Measurements from ENCODE around the gene TTI1. TPM values are rescaled to one million over a fixed set of nuclear protein-coding genes. Genes with fewer than 3 reads are reported as not detected.

Gene TTI1
- total and polyA plus RNA-seq, 3 experiments from 2014 or later: 16.7 to 41.6 (median 40.5) TPM

- Histone ChIP-seq H3K9me3 (ENCODE audit: low read length) (no peaks in the 10 kb centered on the region), H3K27ac (ENCODE audit: low read depth, low read length) (no peak overlapping the region), H3K4me1 (ENCODE audit: insufficient read depth, low read length) (no peaks in the 10 kb centered on the region), H3K4me3 (ENCODE audit: low read length) (no peak overlapping the region), H3K27me3 (ENCODE audit: insufficient read depth, low read length, poor library complexity, severe bottlenecking) (no peaks in the 10 kb centered on the region), H3K36me3 (ENCODE audit: insufficient read depth, low read length) (no peaks in the 10 kb centered on the region)
- no peaks in the 10 kb centered on the region for H3K27me3 Mint-ChIP-seq
- H3K4me3 Mint-ChIP-seq: no peak overlapping the region
- DNase-seq: no peak
- ChIA-PET POLR2A (no interaction called here), CTCF (interaction anchor here (1.5 kb wide), 1 partner anchor 22 kb away, joined by 3 read pairs; no protein-coding TSS in a partner anchor)
- no peak overlapping the region for H3K27ac Mint-ChIP-seq
- no peaks in the 10 kb centered on the region for H3K9me3 Mint-ChIP-seq
- H3K36me3 Mint-ChIP-seq: peaks cover 16 to 53% (median 18%) of the 10 kb centered on the region in 3 donors
- H3K4me1 Mint-ChIP-seq: peaks cover 0 to 1% (median 0%) of the 10 kb centered on the region in 3 donors
Observed at GRCh38 chr20:37980876-37981275, 52.4 kb downstream of the TTI1 start.

DNA sequence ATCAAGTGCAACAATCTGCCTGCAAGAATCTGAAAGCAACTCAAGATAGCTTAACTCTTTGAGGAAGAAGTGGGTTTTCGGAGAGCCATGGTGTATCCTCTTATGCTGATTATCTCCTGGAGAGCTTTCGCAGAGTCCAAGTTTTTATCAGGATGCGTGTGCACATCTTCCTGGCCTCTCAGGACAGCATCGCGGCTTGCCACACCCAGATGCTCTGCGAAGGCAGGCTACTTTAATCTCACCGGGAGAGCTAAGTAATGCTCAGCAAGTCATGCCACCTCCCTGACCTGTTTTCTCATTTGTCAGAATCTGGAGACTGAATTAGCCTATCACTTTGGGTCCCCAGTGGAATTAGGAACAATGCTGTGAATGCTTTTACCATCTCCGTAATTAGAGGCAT is 52.9 kb downstream of the TTI1 start:
- Histone ChIP-seq H3K4me3 (ENCODE audit: low read length) (no peak overlapping the region), H3K27ac (ENCODE audit: low read depth, low read length) (no peak overlapping the region), H3K4me1 (ENCODE audit: insufficient read depth, low read length) (no peaks in the 10 kb centered on the region), H3K27me3 (ENCODE audit: insufficient read depth, low read length, poor library complexity, severe bottlenecking) (no peaks in the 10 kb centered on the region), H3K9me3 (ENCODE audit: low read length) (no peaks in the 10 kb centered on the region), H3K36me3 (ENCODE audit: insufficient read depth, low read length) (no peaks in the 10 kb centered on the region)
- POLR2A ChIA-PET: no interaction called here
- H3K4me1 Mint-ChIP-seq: peaks cover 0 to 1% (median 0%) of the 10 kb centered on the region in 3 donors
- no peak overlapping the region for H3K4me3 Mint-ChIP-seq
- no peaks in the 10 kb centered on the region for H3K27me3 Mint-ChIP-seq
- CTCF ChIA-PET: interaction anchor here (1.5 kb wide), 1 partner anchor 22 kb away, joined by 3 read pairs; no protein-coding TSS in a partner anchor
- DNase-seq: no peak
- no peaks in the 10 kb centered on the region for H3K9me3 Mint-ChIP-seq
- peaks cover 16 to 50% (median 16%) of the 10 kb centered on the region in 3 donors for H3K36me3 Mint-ChIP-seq
- no peak overlapping the region for H3K27ac Mint-ChIP-seq

DNA sequence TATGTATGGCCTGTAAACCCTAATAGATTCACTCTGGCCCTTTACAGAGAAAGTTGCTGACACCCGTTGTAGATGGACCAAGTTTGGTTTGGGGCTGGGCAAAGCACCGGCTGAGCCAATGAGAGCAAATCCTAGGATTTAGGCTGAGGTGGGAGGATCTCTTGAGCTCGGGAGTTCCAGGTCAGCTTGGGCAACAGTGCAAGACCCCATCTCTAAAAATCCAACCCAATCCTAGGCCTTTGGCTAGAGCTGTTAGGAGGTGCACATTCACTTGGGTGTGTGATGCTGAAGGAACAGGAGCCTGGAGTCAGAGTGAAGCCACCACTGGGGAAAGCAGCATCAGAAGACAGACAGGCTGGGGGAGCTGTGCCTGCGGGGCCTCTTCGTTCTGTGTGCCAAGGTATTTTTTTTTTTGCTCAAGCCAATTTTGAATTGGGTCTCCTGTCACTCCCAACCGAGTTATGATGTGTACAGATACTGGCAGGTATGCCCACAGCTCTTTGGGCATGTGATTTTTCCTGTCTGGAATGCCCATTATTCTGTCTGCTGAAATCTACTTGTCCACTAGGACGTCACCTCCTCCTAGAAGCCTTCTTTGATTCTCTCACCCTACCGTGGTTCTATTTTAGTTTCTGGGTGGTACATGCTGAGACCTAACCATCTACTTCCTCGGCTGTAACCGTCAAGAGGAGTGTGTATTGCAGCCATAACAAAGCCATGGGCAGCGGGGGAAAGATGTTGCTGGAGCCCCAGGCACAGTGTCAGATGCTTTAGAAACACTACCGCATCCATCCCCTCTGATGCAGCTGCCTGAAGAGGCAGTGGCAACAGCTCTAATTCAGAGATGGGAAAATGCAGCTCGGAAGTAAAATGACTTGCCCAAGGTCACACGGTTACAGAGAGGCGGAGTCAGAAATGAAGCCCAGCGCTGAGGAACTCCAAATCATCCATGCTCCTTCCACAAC is 54.0 kb downstream of the TTI1 start:
- H3K9me3 Mint-ChIP-seq: no peaks in the 10 kb centered on the region
- Histone ChIP-seq H3K4me1 (ENCODE audit: insufficient read depth, low read length) (no peaks in the 10 kb centered on the region), H3K27ac (ENCODE audit: low read depth, low read length) (no peak overlapping the region), H3K27me3 (ENCODE audit: insufficient read depth, low read length, poor library complexity, severe bottlenecking) (no peaks in the 10 kb centered on the region), H3K9me3 (ENCODE audit: low read length) (no peaks in the 10 kb centered on the region), H3K4me3 (ENCODE audit: low read length) (no peak overlapping the region), H3K36me3 (ENCODE audit: insufficient read depth, low read length) (no peaks in the 10 kb centered on the region)
- DNase-seq: no peak
- POLR2A ChIA-PET: no interaction called here
- peaks cover 0 to 1% (median 0%) of the 10 kb centered on the region in 3 donors for H3K4me1 Mint-ChIP-seq
- H3K4me3 Mint-ChIP-seq: no peak overlapping the region
- CTCF ChIA-PET: no interaction called here
- H3K27me3 Mint-ChIP-seq: no peaks in the 10 kb centered on the region
- H3K27ac Mint-ChIP-seq: peak overlapping the region in 1 of 8 donors; percentile 14
- peaks cover 12 to 42% (median 18%) of the 10 kb centered on the region in 3 donors for H3K36me3 Mint-ChIP-seq

DNA sequence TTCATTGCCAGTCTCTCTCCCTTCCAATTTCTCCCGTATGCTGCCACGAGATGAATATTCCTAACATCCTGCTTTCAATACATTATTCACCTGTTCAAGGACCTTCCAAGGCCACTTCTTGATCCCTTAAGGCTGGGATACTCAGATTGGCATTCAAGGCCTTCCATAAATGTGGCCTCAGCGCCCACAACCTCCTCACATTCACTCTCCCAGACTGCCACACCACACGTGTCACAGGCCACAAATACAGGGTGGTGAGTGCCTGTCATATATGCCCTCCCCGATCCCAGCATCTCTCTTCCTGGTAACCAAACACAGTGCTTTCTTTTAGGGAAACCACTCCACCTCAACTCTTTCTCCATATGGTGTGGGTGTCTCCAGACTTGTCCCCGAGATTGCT is 55.5 kb downstream of the TTI1 start:
- POLR2A ChIA-PET: no interaction called here
- CTCF ChIA-PET: no interaction called here
- H3K4me3 Mint-ChIP-seq: no peak overlapping the region

GRCh38 chr20:37977338-37977737 is 55.9 kb downstream of the TTI1 start:
- Mint-ChIP-seq H3K9me3 (no peaks in the 10 kb centered on the region), H3K4me1 (peaks cover 0 to 1% (median 0%) of the 10 kb centered on the region in 3 donors), H3K27me3 (peaks cover 0 to 4% of the 10 kb centered on the region in 2 donors), H3K4me3 (no peak overlapping the region), H3K36me3 (peaks cover 16 to 23% (median 18%) of the 10 kb centered on the region in 3 donors), H3K27ac (peak overlapping the region in 1 of 8 donors; percentile 7)
- ChIA-PET CTCF (no interaction called here), POLR2A (no interaction called here)
- no peak overlapping the region for H3K4me3 ChIP-seq (ENCODE audit: low read length)
- H3K36me3 ChIP-seq (ENCODE audit: insufficient read depth, low read length): no peaks in the 10 kb centered on the region
- DNase-seq: no peak
- no peaks in the 10 kb centered on the region for H3K4me1 ChIP-seq (ENCODE audit: insufficient read depth, low read length)
- no peak overlapping the region for H3K27ac ChIP-seq (ENCODE audit: low read depth, low read length)
- no peaks in the 10 kb centered on the region for H3K9me3 ChIP-seq (ENCODE audit: low read length)
- H3K27me3 ChIP-seq (ENCODE audit: insufficient read depth, low read length, poor library complexity, severe bottlenecking): no peaks in the 10 kb centered on the region

More for the DNA sequence above, 55.5 kb downstream of the TTI1 start:
- H3K27ac Mint-ChIP-seq: peak overlapping the region in 1 of 8 donors; percentile 7
- H3K4me3 ChIP-seq (ENCODE audit: low read length): no peak overlapping the region
- H3K36me3 ChIP-seq (ENCODE audit: insufficient read depth, low read length): no peaks in the 10 kb centered on the region
- no peaks in the 10 kb centered on the region for H3K9me3 Mint-ChIP-seq
- no peaks in the 10 kb centered on the region for H3K9me3 ChIP-seq (ENCODE audit: low read length)
- no peaks in the 10 kb centered on the region for H3K4me1 ChIP-seq (ENCODE audit: insufficient read depth, low read length)
- peaks cover 0 to 1% (median 0%) of the 10 kb centered on the region in 3 donors for H3K4me1 Mint-ChIP-seq
- no peak for DNase-seq
- H3K27me3 Mint-ChIP-seq: peaks cover 0 to 3% of the 10 kb centered on the region in 2 donors
- H3K36me3 Mint-ChIP-seq: peaks cover 18 to 27% (median 20%) of the 10 kb centered on the region in 3 donors
- no peaks in the 10 kb centered on the region for H3K27me3 ChIP-seq (ENCODE audit: insufficient read depth, low read length, poor library complexity, severe bottlenecking)
- H3K27ac ChIP-seq (ENCODE audit: low read depth, low read length): no peak overlapping the region

DNA sequence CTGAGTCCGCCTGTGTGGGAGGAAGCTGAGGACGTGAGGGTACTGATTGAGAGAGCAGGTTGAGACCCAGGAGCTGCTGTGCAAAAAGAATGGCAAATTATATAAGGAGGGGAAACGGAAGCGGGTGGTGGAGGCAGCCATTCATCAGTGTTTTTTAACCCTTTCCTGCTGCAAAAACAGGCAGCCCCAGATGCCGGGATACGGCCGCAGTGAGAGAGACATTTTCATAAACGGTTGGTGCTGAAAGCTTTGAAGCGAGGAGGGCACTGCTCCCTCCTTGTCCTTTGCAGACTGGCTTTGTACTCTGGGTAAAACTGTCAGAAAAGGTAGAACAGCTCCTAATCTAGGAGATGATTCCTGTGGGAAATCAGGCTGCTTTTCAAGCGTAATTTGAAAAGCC is 56.4 kb downstream of the TTI1 start:
- Mint-ChIP-seq H3K27me3 (peaks cover 0 to 4% of the 10 kb centered on the region in 2 donors), H3K4me3 (no peak overlapping the region), H3K9me3 (peaks cover 0 to under 1% (median 0%) of the 10 kb centered on the region in 5 donors), H3K27ac (peak overlapping the region in 2 of 8 donors; percentile 58 to 94), H3K36me3 (peaks cover 18 to 21% (median 19%) of the 10 kb centered on the region in 3 donors), H3K4me1 (peaks cover 0 to 1% (median 0%) of the 10 kb centered on the region in 3 donors)
- Histone ChIP-seq H3K4me3 (ENCODE audit: low read length) (no peak overlapping the region), H3K27me3 (ENCODE audit: insufficient read depth, low read length, poor library complexity, severe bottlenecking) (no peaks in the 10 kb centered on the region), H3K9me3 (ENCODE audit: low read length) (no peaks in the 10 kb centered on the region), H3K36me3 (ENCODE audit: insufficient read depth, low read length) (no peaks in the 10 kb centered on the region), H3K4me1 (ENCODE audit: insufficient read depth, low read length) (no peaks in the 10 kb centered on the region), H3K27ac (ENCODE audit: low read depth, low read length) (no peak overlapping the region)
- CTCF ChIA-PET: no interaction called here
- POLR2A ChIA-PET: no interaction called here
- DNase-seq: no peak

DNA sequence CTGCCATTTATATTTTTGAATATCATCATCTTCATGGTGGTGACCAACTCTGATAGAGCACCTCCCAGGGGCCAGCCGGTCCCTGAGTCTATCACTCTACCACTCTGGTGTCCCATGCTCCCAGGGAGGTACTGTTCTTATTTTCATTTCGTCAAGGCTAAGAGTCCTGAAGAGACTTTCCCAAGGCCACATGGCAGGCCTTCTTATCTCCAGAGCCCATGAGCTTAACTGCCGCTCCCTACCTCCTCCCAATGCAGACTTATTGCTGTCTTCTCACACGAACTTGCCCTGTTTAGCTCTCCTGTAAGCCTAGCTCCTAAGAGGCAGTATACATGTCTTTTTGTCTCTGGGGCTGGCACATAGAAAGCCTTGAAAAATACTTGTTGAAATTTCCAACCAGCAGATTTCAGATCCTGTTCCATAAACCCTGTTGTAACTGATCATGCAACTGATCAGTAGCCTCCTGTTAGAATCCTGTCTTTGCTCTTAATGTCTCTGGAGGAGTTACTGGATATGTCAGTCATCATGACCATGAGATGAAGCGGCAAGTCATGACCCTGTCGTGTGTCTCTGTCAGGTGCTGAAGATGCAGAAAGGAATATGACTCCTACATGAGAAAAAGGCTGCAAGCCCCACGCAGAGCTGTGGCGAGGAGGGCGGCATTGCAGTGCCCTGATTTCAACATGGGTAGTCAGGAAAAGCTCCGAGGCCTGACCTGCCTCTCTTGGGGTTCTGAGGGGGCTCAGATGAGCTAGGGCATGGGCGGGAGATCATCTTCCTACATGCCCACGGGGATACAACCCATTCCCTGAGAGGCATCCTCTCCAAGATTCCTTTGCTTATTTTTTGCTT is 60.0 kb downstream of the TTI1 start:
- Mint-ChIP-seq H3K9me3 (peaks cover 4 to 18% (median 9%) of the 10 kb centered on the region in 5 donors), H3K27ac (no peak overlapping the region), H3K4me1 (peaks cover 0 to 1% (median 0%) of the 10 kb centered on the region in 3 donors), H3K27me3 (peaks cover 0 to 7% of the 10 kb centered on the region in 2 donors), H3K36me3 (peaks cover 10 to 40% (median 16%) of the 10 kb centered on the region in 3 donors), H3K4me3 (no peak overlapping the region)
- Histone ChIP-seq H3K27ac (ENCODE audit: low read depth, low read length) (no peak overlapping the region), H3K36me3 (ENCODE audit: insufficient read depth, low read length) (no peaks in the 10 kb centered on the region), H3K4me3 (ENCODE audit: low read length) (no peak overlapping the region), H3K9me3 (ENCODE audit: low read length) (no peaks in the 10 kb centered on the region), H3K4me1 (ENCODE audit: insufficient read depth, low read length) (no peaks in the 10 kb centered on the region), H3K27me3 (ENCODE audit: insufficient read depth, low read length, poor library complexity, severe bottlenecking) (no peaks in the 10 kb centered on the region)
- DNase-seq: no peak
- CTCF ChIA-PET: no interaction called here
- POLR2A ChIA-PET: no interaction called here
